HG02763 (cell line): ENCODE data around the gene KRT37.
"Not testable (repeated sequence)": the region's sequence is repeated elsewhere in the genome, so short reads cannot be mapped to it uniquely, and the experiment has no call there.

Experiments
- ATAC-seq: cut with Tn5 transposase; IDR thresholded peaks from one replicate; pipeline ENCODE4 v1.9.1; 2021; ENCODE audit warnings: mild to moderate bottlenecking, moderate library complexity; ENCODE audit not compliant: unreplicated experiment

KRT37 gene

DNA sequence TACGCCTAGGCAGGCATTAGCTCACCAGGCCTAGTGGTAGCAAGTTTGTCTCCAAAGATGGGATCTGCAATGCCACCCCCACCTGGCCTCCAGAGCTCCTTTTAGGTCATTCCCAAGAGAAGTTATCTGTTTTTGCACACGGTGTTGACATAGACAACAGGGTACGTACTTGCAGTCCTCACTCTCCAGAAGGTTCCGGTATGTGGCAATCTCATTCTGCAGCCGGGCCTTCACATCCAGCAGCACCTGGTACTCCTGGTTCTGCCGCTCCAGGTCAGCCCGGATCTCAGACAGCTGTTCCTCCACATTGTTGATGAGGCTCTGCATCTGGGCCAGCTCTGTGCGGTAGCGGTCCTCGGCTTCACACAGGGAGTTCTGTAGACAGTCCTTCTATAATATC is 17.2 kb downstream of the KRT37 start:
- ATAC-seq, result no peak

DNA sequence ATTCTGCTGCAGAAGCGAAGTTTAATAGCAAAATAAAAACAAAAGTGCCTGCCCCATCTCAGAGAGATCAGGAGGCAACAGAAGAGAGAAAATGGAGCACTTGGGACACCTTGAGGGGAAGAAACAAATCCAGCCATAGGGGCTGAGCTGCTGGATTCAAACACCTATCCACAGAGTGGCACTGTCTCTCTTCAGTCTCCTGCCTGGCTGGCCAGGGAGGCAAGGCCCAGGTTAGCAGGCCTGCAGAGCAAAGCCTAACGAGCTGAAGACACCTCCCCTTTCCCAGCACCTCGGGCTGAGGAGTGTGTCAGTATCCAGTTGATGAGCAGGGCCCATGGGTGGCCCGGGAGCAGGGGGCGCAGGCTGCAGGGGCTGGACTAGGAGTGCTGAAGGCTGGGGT is 18.2 kb downstream of the KRT37 start:
- no peak for ATAC-seq

DNA sequence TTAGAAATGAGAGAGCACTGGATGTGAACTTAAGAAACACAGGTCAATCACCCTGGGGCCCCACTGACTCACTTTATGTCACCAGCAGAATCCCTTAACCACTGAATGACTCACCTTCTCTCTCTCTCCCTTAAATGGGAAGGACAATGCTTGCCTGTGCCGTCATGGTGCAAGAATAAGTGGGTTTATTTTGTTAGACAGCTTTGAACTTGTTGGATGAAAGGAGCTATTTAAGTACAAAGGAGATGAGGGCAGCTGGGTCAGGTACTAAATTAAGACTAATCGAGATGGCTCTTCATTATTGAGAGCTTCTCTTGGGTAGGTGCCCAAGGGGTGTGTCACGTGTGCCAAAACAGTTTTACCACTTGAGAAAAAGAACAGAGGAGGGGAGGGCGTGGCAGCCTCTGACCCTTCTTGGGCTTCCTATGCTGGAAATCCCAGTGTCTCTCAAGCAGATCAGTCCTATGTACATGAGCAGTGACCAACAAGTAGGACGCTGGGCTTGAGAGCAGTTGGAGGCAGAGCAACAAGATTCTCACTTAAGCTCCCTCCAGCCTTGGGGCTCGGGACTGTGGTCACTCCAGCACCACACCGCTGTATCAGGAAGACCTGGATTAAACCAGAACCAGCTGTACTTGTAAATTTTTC is 20.2 kb downstream of the KRT37 start:
- ATAC-seq, result no peak

DNA sequence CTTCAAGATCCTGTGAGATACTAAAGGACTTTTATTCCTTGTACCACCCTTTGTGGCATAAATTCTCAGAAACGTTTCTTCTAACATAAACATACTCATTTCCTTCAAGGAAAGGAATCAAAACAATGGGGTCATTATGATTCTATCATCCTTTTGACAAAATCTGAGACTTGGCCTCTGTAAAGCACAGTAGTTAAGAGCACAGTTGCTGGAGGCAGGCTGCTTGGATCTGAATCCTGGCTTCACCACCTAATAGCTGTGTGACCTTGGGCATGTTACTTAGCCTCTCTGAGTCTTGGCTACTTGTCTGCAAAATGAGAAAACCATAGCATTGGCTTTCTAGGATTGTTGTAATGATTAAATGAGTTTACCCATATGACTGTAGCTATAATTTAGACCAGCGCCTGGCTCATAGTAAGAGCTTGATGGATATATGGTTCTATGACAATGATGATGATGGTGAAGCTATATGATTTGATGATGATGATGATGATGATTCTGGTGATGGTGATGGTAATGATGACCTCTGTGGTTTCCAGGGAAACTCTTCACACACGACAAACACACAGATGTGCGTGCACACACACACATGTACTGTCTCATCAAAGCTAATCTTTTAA is 20.9 kb downstream of the KRT37 start:
- ATAC-seq, result no peak

DNA sequence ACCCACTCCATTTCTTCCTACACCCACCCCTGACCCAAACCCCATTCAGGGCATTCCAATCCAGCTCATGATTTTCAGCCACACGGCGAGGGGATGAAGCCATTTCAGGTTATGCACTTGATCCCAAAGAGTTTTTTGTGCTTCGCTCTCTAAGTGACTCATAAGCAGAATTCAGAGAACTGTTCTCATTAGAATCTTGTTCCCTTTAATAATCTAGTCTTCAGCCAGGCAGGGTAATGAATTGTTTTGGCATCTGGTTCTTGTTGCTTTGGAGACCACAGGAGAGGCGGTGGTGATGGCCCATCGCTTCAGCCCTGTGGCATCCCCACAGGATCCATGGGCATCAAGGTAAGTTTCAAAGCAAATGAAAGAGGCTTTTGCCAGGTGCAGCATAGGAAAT is 22.2 kb downstream of the KRT37 start:
- ATAC-seq, result no peak

DNA sequence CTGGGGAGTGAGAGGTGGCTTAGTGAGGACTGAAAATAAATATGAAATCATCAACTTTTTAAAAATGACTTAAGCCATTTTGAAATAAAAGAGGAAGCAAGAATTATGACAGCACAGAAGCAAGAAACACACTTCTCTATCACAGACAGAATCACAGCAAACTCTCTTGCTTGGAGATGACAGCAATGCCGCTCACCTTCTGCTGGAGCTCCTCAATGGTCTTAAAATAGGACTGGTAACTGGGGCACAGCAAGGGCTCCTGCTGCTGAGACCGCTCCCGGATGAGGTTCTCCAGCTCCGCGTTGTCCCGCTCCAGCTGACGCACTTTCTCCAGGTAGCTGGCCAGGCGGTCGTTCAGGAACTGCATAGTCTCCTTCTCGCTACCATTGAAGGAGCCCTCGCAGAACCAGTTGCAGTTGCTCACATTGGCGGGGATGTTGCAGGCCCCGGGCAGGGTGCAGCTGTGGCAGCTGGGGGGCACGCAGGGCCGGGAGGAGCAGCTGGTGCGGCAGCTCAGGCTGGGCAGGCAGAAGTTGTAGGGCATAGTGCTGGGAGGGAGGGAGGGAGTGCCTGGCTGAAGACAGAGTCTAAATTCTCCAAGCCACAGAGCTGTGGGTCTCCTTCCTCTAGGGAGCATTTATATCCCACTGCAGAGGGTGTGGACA is 27.3 kb downstream of the KRT37 start, which contains the start of gene KRT31:
KRT31 (minus strand) TSS at position 613 of the 665 bp plus-strand sequence; CDS start at position 544, 69 bp downstream.
- ATAC-seq, result no peak

DNA sequence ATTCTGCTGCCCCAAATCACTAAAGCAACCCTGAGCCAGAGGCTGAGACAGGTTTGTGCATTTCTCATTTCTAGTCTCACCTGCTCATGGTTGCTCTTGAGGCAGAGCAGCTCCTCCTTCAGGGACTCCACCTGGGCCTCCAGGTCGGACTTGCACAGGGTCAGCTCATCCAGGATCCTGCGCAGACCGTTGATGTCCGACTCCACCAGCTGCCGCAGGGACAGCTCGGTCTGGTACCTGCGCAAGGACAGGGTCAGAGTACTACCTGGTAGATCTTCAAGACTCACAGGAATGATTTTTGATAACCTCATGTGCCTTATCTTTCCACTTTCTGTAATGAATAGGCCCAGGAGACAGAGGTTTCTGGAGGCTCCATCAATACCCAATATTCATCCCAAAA is 28.0 kb downstream of the KRT37 start:
- no peak for ATAC-seq

DNA sequence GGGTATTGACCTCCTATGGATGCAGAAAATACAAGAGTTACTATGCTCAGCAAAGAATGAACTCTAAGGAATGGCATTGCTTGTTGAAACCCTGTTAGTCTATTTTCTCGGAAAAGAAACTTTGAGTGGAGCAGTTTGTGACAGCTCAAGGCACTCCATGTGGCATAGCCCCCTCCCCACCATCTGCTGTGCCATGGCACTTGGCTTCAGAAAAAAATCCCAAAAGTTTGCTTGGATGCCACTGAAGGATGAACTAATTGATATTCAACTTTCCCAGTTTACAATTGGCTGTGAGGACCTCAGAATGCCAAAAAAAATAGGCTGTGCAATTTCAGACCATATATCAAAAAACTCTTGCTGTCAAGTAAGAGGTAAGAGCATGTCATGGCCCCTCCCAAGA is 28.8 kb downstream of the KRT37 start:
- no peak for ATAC-seq

DNA sequence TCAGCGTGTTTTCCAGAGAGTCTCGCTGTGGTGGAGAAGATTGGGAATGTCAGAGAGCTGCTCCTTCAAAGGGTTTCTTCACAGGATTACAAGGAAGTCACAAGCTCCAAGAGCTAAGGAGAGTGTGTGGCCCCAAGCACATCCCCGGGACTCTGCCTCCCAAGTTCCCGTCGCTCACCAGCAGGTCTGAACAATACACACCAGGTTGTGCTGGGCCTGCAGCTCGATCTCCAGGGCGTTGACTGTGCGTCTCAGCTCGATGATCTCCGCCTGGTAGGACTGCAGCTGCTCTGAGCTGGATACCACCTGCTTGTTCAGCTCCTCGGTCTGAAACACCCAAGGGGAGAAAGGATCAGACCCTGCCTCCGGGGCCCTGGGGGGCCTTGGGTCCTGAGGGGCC is 29.3 kb downstream of the KRT37 start:
- ATAC-seq, result not testable (repeated sequence)

DNA sequence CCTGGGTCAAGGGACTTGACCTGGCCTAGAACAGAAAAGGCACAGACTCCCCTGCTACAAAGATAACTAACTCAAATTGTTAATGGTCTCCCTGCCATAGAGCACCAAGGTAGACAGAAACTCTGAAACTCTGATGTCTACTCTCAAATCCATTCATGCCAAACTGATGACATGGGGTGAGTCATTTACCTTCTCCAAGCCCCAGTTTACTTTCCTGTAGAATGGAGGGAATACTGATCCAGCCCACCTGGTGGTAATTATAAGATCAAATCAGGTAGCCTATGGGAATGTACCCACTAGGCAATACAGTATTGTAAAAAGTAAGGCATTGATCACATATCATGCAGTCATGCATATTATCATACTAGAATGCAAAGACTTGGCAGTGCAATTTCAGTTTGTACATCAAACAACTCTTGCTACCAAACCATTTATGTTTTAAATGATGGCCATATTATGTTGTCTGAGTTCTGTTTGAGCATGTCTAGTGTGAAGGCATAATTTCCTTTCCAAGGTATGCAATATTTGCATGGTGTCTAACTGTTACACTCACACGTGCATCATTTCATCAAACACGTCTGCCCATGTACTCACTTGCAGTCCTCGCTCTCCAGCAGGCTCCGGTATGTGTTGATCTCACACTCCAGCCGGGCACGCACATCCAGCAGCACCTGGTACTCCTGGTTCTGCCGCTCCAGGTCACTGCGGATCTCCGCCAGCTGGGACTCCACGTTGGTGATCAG is 30.0 kb downstream of the KRT37 start:
- no peak for ATAC-seq

DNA sequence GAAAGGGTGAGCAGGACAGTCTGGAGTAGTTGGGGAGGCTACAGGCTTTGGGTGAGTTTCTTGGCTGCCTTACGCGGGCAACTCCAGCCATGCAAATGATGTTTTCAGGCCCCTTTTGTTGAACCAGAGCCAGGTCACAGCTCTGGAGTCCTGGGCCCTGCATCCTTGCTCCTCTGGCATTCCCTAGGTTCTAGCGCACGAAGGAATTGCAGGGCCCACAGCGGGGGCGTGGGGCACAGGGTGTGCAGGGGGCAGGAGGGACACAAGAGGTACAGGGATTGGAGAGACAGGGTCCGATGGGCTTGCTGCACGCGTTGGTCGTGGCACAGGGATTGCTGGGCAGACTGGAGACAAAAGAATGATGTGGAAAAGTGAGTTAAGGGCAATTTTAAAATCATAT is 30.6 kb downstream of the KRT37 start:
- ATAC-seq, result no peak

DNA sequence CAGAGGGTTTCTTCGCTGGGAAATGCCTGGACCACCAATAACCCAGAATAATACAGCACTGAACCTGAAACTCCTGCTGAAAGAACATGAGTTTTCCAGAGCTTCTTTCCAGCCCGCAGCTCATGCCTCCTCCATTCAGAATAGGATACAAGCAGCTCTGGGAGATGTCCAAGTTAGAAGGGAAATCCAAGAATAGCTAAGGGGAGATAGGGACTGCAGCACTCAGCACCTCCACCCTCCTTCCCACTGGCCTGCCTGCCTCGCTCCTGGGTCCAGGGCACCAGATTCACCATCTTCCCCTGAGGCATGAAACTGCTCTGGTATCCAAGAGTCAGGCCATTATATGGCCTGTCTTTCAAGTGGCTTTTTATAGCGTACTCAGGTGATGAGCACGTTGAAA is 31.1 kb downstream of the KRT37 start:
- ATAC-seq, result no peak

DNA sequence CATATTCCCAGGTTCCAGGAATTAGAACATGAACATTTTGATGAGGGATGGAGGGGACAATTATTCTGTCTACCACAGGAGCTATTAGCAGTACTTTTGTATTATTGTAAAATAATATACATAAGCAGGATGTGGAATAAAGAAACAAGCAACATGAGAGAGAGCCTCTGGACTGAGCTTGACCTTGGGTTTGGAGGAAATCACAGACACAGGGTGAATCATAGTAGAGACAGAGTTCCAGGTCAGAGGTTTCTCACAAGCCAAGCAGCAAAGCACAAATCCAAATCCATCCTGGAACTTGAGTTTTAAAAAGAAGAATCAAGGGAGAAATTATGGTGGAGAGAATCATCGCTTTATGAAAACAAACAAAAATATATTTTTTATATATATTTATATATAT is 32.1 kb downstream of the KRT37 start:
- no peak for ATAC-seq

DNA sequence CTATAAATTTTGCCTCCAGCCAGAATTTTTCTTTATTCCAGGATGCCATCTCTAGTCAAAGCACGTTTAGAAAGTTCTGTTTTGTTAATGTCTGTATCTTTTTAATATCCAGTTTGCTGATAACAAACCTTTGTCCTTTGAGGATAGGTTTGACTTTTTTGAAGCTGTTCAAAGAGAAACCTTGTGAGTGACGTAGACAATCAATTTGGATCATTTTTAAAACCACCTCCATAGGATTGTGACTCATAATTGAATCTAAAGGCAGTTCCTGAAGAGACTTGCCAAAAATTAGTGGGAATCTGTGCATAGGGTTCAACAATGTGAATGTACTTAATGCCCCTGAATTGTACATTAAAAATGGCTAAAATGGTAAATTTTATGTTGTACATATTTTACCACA is 32.9 kb downstream of the KRT37 start:
- no peak for ATAC-seq

DNA sequence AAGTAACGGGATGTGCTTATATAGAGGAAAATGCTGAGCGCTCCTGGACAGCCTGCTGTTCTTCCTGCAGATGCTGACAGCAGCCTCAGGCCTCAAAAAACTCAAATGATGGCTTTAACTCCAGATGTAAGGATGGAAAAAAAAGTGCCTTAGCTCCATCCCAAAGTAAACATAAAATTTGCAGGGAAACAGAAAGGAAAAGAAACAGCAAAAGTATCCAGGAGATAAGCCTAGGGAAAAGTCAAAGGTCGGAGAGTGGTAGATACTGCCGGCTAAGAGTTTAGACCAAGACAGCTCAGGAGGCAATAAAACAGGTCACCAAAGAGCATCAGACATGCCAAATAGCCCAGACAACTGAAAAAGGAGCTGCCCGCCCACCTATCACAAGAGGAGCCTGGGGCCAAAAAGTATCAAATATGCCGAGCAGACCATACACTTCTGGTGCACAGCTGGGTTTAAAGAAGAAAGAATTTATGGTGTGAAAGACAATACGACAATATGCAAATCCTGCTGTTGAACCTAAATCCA is 33.9 kb downstream of the KRT37 start:
- no peak for ATAC-seq

DNA sequence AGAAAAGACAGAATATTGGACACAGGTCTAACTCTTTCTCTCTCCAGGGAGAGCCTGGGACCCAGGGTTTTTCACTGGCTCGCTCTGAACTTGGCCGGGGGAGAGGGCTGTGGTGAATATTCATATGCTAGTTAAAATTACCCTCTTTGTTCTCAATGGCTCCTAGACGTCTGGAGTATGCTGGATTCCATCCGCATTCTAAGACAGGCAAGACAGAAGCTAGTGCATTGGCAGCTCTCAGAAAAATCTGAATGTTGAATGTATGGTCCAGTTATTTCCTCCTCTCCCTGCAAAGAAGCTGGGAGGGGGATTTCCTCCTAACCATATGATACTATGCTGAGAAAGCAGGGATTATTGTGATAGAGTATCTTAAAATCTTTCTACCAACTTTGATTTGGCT is 36.7 kb downstream of the KRT37 start:
- ATAC-seq, result no peak

DNA sequence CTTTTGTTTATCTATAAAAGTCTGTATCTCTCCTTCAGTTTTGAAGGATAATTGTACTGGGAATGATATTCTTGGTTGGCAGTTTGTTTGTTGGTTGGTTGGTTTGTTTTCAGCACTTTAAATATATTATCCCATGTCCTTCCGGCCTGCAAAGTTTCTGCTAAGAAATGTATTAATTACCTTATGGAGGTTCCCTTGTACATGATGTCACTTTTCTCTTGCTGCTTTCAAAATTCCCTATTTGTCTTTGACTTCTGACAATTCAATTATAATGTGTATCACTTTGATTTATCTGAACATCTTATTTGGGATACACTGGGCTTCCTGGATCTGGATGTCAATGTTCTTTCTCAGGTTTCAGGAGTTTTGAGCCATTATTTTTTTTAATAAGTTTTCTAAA is 38.2 kb downstream of the KRT37 start:
- no peak for ATAC-seq

DNA sequence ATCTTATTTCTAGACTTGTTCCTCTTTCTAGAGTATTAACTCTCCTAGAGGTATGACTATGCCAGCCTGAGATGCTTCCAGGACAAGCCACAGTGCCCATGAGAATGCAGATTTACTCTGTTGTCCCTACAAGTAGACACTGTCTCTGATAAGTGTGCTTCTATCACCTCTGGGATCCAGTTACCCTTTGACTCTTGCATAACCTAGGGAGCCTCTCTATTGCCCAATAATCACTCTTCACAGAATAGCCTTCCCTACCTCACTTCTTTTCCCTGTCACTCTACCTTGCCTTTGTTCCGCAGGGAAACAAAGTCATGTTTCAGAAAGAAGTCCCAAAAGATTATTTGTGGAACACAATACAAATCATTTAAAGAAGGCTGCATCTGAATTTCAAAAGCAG is 40.7 kb downstream of the KRT37 start:
- no peak for ATAC-seq

DNA sequence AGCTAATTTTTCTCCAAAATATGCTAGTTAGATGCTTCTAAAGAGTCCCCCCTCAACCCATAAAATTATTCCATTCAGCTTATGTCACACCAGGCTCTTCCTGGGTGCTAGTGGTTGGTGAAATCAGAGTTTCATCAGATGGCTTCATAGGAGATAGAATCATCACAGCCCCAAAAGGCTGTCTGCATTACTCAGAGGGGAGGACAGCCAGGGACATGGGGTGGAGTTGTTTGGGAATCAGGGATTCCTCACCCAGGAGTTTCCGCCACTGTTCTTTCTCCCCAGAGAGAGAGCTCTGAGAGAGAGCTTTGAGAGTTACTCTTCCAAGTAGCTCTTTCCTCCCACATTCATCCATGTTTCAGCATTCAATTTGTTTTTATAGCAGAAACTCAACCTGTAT is 42.0 kb downstream of the KRT37 start:
- no peak for ATAC-seq

DNA sequence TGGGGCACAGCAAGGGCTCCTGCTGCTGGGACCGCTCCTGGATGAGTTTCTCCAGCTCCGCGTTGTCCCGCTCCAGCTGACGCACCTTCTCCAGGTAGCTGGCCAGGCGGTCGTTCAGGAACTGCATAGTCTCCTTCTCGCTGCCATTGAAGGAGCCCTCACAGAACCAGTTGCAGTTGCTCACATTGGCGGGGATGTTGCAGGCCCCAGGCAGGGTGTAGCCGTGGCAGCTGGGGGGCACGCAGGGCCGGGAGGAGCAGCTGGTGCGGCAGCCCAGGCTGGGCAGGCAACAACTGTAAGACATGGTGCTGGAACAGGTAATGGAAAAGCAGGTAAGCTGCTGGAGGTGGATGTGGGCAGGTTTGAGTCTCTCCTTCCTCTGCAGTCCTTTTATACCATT is 42.4 kb downstream of the KRT37 start, which contains the start of gene KRT34:
KRT34 (minus strand) TSS at position 364 of the 400 bp plus-strand sequence; CDS start at position 304, 60 bp downstream.
- ATAC-seq, result not testable (repeated sequence)

DNA sequence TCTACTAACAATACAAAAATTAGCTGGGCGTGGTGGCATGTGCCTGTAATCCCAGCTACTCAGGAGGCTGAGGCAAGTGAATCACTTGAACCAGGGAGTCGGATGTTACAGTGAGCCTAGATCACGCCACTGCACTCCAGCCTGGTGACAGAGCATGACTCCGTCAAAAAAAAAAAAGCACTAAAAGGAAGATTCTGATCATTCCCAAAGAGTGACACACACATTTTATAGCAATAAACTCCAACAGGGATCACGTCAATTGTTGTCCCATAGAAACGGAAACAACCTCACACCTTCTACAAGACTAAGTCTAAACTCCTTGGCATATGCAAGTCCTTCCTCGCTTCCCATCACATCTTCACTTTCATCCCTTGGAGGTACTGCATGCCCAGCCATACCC is 44.3 kb downstream of the KRT37 start:
- not testable (repeated sequence) for ATAC-seq
